ENCODE data around the gene CXorf58.
"Not testable (repeated sequence)": the region's sequence is repeated elsewhere in the genome, so short reads cannot be mapped to it uniquely, and the experiment has no call there.

CXorf58 gene

DNA sequence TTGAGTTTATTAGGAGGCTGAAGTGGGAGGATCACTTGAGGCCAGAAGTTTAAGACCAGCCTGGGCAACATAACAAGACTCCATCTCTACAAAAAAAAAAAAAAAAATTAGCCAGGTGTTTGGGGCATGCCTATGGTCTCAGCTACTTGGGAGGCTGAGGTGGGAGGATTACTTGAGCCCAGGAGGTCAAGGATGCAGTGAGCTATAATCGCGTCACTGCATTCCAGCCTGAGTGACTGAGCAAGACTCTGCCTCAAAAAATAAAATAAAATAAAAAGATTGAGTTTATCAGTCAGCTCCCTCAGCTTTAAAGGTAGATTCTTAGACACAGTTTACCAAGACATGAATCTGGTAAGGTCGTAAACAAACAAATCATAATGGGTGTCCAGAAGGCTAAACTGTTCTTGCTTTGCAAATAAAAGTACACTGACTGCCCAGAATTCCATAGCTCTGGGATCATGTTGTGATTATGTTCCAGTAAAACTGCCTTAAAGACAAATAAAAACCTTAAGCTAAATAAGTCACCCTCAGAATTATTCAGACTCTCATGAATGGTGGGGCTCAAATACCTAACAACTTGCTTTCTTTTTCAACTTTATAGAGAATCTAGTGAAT lies 18.8 kb upstream of the CXorf58 start:
- TF ChIP-seq, protein P1, sequence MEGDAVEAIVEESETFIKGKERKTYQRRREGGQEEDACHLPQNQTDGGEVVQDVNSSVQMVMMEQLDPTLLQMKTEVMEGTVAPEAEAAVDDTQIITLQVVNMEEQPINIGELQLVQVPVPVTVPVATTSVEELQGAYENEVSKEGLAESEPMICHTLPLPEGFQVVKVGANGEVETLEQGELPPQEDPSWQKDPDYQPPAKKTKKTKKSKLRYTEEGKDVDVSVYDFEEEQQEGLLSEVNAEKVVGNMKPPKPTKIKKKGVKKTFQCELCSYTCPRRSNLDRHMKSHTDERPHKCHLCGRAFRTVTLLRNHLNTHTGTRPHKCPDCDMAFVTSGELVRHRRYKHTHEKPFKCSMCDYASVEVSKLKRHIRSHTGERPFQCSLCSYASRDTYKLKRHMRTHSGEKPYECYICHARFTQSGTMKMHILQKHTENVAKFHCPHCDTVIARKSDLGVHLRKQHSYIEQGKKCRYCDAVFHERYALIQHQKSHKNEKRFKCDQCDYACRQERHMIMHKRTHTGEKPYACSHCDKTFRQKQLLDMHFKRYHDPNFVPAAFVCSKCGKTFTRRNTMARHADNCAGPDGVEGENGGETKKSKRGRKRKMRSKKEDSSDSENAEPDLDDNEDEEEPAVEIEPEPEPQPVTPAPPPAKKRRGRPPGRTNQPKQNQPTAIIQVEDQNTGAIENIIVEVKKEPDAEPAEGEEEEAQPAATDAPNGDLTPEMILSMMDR (IDR thresholded peaks at IDR 0.05; ENCODE audit: insufficient read depth, missing control alignments): no peak
- DNase-seq (ENCODE audit: insufficient read length, low spot score) (no peak), FAIRE-seq (no peak)

DNA sequence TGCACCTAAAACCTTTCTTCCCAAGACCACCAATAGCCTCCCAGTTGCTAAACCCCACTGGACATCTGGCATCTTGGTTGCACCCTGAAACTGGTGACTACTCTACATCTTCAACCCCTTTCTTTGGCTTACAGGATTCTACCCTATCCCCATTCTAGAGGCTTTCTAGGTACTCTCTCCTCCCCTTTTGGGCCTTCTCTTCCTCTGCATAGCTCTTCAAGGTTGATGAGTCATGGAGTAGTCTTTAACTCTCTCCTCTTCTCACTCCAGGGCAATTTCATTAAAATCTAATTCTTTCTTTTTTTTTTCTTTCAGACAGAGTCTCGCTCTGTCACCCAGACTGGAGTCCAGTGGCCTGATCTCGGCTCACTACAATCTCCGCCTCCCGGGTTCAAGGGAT lies 16.9 kb upstream of the CXorf58 start:
- DNase-seq (ENCODE audit: insufficient read length, low spot score) (no peak), FAIRE-seq (no peak)
- TF ChIP-seq, protein P1 (IDR thresholded peaks at IDR 0.05; ENCODE audit: insufficient read depth, missing control alignments): no peak

DNA sequence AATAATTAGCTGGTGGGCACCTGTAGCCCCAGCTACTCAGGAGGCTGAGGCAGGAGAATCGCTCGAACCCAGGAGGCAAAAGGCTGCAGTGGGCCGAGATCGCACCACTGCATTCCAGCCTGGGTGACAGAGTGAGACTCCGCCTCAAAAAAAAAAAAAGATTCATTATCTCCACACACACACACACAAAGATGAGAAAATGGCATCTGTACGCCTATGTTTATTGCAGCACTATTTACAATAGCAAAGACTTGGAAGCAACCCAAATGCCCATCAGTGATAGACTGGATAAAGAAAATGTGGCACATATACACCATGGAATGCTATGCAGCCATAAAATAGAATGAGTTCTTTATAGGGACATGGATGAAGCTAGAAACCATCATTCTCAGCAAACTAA lies 12.8 kb upstream of the CXorf58 start:
- not testable (repeated sequence) for DNase-seq (ENCODE audit: insufficient read length, low spot score); FAIRE-seq

DNA sequence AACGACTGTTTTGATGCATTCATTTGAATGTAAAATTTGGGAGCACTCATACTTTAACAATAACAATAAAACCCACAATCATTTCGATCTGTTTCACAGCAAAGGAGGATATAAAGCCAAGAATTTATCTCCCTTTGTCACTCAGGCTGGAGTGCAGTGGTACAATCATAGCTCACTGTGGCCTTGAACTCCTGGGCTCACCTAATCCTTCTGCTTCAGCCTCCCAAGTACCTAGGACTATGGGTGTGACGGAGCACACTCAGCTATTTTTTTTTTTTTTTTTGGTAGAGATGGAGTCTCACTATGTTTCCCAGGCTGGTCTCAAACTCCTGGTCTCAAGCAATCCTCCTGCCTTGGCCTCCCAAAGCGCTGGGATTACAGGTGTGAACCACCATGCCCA lies 11.3 kb upstream of the CXorf58 start:
- DNase-seq (ENCODE audit: insufficient read length, low spot score); FAIRE-seq: not testable (repeated sequence)

DNA sequence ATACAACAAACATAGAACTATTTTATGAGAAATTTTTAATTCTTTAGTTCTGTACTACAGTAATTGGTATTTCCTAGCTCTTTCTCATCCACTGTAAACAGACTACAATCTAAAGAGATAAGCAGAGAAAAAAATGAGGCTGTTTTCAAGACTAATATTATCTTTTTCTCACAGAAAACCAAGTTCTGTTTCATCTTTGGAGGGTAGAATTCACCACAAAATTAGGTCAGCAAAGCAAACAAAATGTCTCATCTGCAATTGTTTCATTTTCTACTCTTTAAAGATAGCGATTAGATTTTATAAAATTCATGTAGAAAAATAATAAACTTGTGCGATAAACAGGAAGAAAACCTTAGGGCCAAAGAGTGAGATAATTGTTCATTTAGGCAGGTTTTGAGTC lies 10.8 kb upstream of the CXorf58 start:
- TF ChIP-seq, protein P1 (IDR thresholded peaks at IDR 0.05; ENCODE audit: insufficient read depth, missing control alignments): no peak
- DNase-seq (ENCODE audit: insufficient read length, low spot score) (no peak), FAIRE-seq (no peak)

DNA sequence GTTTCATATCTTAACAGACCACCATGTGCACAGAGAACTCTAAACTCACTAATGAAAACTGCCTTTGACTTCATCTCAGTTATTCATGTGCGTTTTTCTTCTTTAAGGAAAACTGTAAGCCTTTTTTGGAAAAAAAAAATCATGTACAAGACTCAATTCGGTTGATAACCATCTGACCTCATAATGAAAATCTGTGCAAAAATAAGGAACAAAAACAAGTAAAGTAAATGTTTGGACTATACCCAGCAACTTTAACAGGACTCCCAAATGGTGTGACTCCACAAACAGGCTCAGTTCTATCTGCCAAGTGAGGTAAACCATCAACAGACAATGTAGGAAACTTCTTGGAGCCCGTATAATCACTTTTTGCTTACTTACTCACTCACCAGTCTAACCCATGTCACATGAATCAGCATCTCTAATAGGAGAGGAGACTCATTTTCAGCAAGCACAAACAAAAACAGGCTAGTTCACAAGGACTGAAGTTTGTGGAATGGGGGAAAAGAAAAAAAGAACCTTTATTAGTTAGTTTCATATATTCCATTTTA lies 9.3 kb upstream of the CXorf58 start:
- TF ChIP-seq, protein P1 (IDR thresholded peaks at IDR 0.05; ENCODE audit: insufficient read depth, missing control alignments): no peak
- FAIRE-seq: no peak
- no peak for DNase-seq (ENCODE audit: insufficient read length, low spot score)

DNA sequence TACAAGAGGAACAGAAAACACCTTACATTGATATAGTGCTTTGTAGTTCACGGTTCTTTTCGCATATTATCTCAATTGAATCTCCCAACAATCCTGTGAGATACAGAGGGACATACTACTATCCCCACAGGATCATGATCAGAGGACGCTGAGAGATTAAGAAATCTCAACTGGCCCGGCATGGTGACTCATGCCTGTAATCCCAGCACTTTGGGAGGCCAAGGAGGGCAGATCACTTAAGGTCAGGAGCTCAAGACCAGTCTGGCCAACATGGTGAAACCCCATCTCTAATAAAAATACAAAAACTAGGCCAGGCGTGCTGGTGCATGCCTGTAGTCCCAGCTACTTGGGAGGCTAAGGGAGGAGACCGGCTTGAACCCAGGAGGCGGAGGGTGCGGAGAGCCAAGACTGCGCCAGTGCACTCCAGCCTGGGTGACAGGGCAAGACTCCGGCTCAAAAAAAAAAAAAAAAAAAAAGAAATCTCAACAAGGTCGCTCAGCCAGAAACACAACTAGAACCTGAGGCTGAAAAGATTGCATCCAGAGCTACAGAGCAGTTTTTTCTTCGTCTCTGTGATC lies 7.5 kb upstream of the CXorf58 start:
- DNase-seq (ENCODE audit: insufficient read length, low spot score): no peak
- FAIRE-seq: no peak
- TF ChIP-seq, protein P1 (IDR thresholded peaks at IDR 0.05; ENCODE audit: insufficient read depth, missing control alignments): no peak

DNA sequence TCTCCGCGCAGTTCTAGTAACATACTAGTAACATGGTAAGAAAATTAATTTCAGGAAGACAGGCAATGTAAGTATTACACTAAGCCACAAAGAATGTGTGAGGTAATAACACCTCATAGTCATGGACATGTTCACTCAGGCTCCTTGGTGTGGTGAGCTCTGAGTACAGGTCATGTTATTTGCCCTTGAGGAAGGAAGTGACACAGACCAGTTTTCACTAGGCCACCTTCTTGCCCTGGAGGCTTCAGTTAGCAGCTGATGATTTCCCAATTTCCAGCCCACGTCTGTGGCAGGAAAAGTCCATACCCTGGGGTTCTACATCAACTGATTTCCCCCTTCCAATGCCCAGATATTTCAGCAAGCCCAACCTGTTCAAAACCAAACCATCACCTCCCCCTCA lies 6.7 kb upstream of the CXorf58 start:
- TF ChIP-seq, protein P1 (IDR thresholded peaks at IDR 0.05; ENCODE audit: insufficient read depth, missing control alignments): no peak
- FAIRE-seq (no peak), DNase-seq (ENCODE audit: insufficient read length, low spot score) (no peak)
